Astrocyte of the hippocampus (primary cell): ENCODE results near the gene POLH.
"Not testable (repeated sequence)": the region's sequence is repeated elsewhere in the genome, so short reads cannot be mapped to it uniquely, and the experiment has no call there.

Experiments used
- DNase-seq: peaks from one replicate; pipeline ENCODE4 v3.0.0; 2011; ENCODE audit warnings: low read depth, low spot score

Gene POLH

GRCh38 chr6:43575772-43576551, at the start of gene POLH, which contains the start of gene XPO5:
POLH (plus strand) TSS chr6:43576185; CDS start chr6:43582320, 6,135 bp downstream.
XPO5 (minus strand) TSS chr6:43576038; CDS start chr6:43575864, 174 bp downstream.
- DNase-seq: peak; percentile 98

GRCh38 chr6:43532201-43532600, 43.8 kb upstream of the POLH start:
- peak; percentile 62 for DNase-seq

GRCh38 chr6:43538986-43539385, 37.0 kb upstream of the POLH start:
- DNase-seq: not testable (repeated sequence)

DNA sequence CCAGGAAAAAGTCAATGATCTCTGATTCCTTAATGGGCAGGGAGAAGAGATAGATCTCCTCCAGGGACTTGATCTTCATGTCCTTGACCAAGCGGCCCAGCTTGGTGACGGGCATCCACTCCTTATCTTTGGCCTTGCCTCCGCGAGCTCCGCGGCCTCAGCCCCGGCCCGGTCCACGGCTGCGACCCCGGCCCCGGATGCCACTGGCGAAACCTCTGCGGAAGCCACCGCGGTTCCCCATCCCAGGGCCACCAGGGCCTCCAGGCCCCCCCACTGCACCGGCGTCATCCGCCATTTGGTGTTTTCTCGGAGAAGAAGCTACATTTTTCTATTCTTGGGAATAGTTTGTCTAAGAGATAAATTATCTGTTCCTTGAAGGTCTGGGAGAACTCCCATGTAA, 36.6 kb upstream of the POLH start:
- DNase-seq: not testable (repeated sequence)

GRCh38 chr6:43540507-43540906, 35.5 kb upstream of the POLH start:
- no peak for DNase-seq

DNA sequence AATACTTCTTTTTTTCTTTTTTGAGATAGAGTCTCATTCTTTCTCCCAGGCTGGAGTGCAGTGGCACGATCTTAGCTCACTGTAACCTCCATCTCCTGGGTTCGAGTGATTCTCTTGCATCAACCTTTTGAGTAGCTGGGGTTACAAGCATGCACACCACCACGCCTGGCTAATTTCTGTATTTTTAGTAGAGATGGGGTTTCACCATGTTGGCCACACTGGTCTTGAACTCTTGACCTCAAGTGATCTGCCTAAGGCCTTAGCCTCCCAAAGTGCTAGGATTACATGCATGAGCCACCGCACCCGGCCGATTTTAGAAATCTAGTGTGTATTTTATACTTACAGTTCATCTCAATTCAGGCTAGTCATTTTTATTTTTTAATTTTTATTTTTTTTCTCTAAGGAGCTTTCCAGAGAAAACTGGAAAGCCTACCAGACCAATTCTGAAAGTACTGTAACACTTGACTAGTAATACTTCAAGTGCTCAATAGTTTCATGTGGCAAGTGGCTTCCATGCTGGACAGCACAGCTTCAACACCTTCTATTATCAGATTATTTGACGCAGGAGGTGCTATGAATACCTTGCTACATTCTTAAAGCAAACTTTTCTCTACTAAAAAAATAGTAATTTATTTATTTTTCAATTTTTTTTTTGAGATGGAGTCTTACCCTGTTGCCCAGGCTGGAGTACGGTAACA, 34.1 kb upstream of the POLH start:
- no peak for DNase-seq

DNA sequence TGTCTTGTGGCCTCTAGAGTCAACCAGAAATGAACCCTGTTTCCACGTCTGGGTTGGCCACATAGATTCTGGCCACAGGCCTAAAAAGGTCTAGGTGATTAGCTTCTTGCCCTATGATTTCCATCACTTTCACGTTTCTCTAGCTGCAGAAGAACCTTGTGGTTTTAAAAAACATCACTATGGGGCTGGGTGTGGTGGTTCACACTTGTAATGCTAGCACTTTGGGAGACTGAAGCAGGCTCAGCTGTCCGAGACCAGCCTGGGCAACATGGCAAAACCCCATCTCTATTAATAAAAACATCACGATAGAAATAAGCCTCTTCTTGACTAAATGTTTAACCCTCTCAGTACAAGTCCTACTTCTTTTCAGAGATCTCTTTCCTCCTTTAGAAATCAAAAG, 31.5 kb upstream of the POLH start:
- DNase-seq: no peak

GRCh38 chr6:43547222-43547621, 28.8 kb upstream of the POLH start:
- no peak for DNase-seq

- DNase-seq: not testable (repeated sequence)
These were observed 18.4 kb upstream of the POLH start for GRCh38 chr6:43557620-43558019.

GRCh38 chr6:43559328-43559727, 16.7 kb upstream of the POLH start:
- no peak for DNase-seq

DNA sequence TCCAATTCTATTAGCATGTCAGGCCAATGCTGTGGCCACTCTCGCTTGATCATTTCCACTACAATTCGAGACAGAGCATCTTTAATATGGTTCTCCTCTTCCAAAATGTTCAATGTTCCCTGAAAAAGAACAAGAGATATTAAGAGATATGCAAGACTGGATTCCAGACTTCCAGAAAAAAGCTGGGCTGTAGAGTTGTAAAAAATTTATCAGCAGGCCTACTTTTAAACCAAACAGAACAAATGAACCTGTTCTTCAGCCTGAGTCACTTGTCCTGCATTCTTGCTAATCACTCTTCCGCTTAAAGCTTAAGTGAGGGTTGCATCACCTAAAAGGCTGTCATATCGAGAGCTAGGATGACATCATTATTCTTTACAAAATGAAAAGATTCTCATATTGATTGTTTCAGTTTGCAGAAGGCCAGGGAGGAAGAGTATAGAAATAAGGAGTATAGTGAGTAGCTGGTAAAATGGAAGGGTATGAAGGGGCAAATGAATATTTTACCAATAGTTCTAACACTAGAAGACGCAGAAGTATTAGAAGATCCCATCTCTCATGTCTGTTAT, 5.0 kb upstream of the POLH start:
- peak; percentile 8 for DNase-seq

GRCh38 chr6:43572015-43572414, 4.0 kb upstream of the POLH start:
- DNase-seq: no peak

DNA sequence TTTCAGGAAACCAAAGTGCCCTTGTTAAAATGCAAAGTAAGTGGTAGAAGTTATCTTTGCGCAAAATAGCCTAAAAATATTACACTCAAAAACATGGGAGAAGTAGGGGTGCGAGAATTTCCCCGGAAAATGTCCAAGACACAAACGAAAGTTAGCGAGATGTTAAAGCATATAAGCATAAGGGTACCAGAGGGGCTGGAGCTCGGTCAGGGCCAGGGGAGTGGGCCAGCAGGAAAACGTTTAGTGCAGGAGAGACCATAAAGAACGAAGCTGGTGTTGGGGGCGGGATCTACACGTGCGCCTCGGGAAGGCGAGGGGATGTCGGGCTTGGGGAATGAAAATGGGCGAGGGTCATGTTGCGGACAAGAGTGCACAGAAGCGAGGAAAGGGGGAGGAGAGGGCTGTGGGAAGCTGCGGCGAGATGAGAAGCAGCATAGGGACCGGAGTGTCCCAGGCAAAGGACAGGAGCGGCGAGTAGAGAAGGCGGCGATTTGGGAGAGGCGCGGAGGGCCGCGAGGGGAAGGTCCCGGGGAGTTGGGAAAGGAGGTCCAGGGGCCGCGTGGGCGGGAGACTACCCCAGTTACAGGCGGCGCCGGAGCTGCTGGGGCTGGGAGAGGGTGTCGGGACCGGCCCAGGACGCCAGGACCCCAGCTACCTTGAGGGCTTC, 747 bp upstream of the POLH start:
- DNase-seq: peak; percentile 53

DNA sequence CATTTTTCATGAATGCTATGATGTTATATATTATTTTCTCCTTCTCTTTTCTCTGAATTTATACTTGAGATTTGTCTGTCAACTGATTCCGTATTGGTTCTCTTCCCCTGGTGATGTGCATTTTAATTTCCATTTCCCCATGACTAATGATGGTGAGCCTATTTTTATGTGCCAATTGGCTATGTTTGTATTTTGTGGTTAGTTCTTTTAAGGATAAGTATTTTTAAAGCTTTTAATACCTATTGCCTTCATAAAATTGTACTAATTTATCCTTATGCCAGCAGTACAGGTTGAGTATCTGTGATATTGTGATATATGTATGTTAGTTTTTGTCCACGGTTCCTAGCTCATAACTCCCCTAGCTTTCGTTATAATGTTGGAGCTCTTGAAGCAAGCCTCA, 2.8 kb downstream of the POLH start:
- DNase-seq: peak; percentile 23

DNA sequence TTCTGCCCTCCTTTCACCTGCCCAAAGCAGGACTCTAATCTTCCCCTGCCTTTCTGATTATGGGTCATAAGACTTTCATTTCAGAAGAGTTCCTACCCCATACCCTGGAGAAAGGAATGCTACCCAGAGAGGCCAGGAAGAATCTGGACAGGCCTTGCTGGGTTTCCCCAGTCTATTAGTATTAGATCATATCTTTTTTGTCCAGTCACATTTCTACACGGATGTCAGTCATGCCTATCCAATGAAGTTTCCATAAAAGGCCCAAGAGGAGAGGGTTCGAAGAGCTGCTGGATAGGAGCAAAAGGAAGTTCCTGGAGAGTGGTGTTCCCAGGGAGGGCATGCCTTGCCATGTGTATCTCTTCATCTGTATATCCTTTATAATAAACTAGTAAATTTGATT, 3.2 kb downstream of the POLH start:
- DNase-seq: peak; percentile 52

DNA sequence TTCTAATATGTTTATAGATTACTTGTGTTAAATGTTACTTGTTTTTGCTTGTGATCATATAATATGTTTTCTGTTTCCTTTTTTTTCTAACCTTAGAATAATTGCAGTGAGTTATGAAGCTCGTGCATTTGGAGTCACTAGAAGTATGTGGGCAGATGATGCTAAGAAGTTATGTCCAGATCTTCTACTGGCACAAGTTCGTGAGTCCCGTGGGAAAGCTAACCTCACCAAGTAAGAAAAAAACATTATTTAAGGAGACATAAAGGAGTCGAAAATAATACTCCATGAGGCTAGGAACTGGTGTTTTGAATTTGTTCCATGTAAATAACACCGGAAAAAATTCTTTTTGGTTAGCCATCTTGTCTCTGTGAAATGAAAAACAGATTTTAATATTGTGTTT, 6.9 kb downstream of the POLH start:
- DNase-seq: no peak

- peak; percentile 20 for DNase-seq
These were observed 9.0 kb downstream of the POLH start for GRCh38 chr6:43584892-43585570.

GRCh38 chr6:43588194-43588593, 12.2 kb downstream of the POLH start:
- DNase-seq: no peak

- DNase-seq: not testable (repeated sequence)
These were observed 13.6 kb downstream of the POLH start for GRCh38 chr6:43589564-43589963.

DNA sequence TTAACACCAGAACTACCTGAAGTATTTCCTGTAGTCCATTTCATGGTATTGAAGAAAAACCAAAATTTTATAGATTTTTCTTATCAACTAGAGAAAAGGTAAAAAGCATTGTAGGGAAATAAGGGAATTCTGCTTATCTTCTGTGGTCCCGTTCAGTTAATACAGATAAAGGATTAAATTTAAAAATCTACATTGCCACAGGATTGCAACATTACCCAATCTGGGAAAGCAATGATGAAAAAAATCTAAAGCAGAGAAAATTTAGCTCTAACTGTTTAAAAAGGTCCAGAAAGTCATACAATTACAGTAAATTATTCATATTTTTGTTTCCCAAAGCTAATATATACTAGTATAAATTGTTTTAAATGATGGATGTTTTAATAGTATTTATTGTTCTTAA, 18.0 kb downstream of the POLH start:
- no peak for DNase-seq

- DNase-seq: no peak
These were observed 24.6 kb downstream of the POLH start for GRCh38 chr6:43600595-43600994.

DNA sequence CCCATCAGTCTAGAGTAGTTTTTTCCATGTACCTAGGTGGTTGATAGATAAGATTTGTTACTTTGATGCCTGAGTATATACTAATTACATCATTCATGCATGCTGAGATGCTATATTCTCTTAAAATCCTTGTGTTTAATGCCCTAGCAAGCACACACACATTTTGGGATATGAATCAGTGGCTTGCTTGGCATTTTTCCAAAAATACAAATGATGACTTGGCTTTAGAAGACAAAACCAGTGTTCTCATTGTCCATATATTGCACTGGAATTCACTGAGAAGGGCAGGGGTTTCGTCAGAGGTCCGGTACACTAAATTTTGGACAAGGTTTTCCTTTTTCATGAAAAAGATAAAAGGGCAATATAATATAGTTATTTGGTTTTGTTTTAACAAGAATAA, 28.2 kb downstream of the POLH start:
- DNase-seq: peak; percentile 55
